HepG2 (cell line): ENCODE results near the gene CSNK2A2.

Experiments used
- JUNB ChIP-seq: sonication (generic); formaldehyde crosslinking; IDR thresholded peaks from 2 replicates; pipeline ENCODE4 v1.8.0; 2022; ENCODE audit warnings: missing genetic modification reagents, mild to moderate bottlenecking, borderline replicate concordance
- JUND ChIP-seq: sonication (generic); formaldehyde crosslinking; IDR thresholded peaks from 2 replicates; pipeline ENCODE4 v1.8.0; 2022; ENCODE audit warnings: mild to moderate bottlenecking, missing genetic modification reagents
- KDM3A ChIP-seq: IDR thresholded peaks from 2 replicates; pipeline ENCODE4 v1.6.1; 2018; ENCODE audit warnings: low read depth, missing compliant biosample characterization
- PCBP2 ChIP-seq: fragments of 200-400 bp; formaldehyde crosslinking; optimal IDR thresholded peaks from 2 replicates; pipeline ENCODE3; 2018; ENCODE audit warnings: low read length, low read depth; ENCODE audit not compliant: poor library complexity, severe bottlenecking
- POLR2A ChIP-seq, 2 experiments: IDR thresholded peaks; 2 replicates each; pipeline ENCODE4 v1.6.1; 2011; ENCODE audit warnings: low read depth in 2 of 2, low read length in 2 of 2, mild to moderate bottlenecking in 1 of 2, moderate library complexity in 1 of 2; ENCODE audit not compliant: insufficient read depth in 1 of 2
- RARG ChIP-seq: sonication (generic); formaldehyde crosslinking; IDR thresholded peaks from 2 replicates; pipeline ENCODE4 v1.4.0; 2020; ENCODE audit warnings: low read depth, mild to moderate bottlenecking, missing genetic modification reagents
- RBAK ChIP-seq: sonication (generic); formaldehyde crosslinking; IDR thresholded peaks from 2 replicates; pipeline ENCODE4 v1.5.1; 2020; ENCODE audit warnings: mild to moderate bottlenecking, missing genetic modification reagents
- TCF12 ChIP-seq, 2 experiments: fragments of 450-650 bp in 1 of 2; sonication (generic) in 1 of 2; formaldehyde crosslinking in 1 of 2; IDR thresholded peaks; 2 replicates each; pipeline versions ENCODE4 v1.6.1 to v1.8.0; 2017 to 2022; ENCODE audit warnings: antibody characterized with exemption in 1 of 2, mild to moderate bottlenecking in 1 of 2, missing genetic modification reagents in 1 of 2, moderate library complexity in 1 of 2
- TF ChIP-seq, protein P1 (sequence below): sonication (generic); formaldehyde crosslinking; IDR thresholded peaks from 2 replicates; pipeline ENCODE4 v1.4.0; 2020; ENCODE audit warnings: missing genetic modification reagents
- TF ChIP-seq, protein P2 (sequence below): sonication (generic); formaldehyde crosslinking; IDR thresholded peaks from 2 replicates; pipeline ENCODE4 v1.8.0; 2022; ENCODE audit warnings: missing genetic modification reagents, mild to moderate bottlenecking, borderline replicate concordance
- TF ChIP-seq, protein P3 (sequence below): sonication (generic); formaldehyde crosslinking; IDR thresholded peaks from 2 replicates; pipeline ENCODE4 v1.8.1; 2023; ENCODE audit warnings: missing genetic modification reagents, mild to moderate bottlenecking, borderline replicate concordance
- TF ChIP-seq, protein P4 (sequence below): sonication (generic); formaldehyde crosslinking; IDR thresholded peaks from 2 replicates; pipeline ENCODE4 v1.4.0; 2020; ENCODE audit warnings: missing genetic modification reagents, borderline replicate concordance
- TF ChIP-seq, protein P5 (sequence below): sonication (generic); formaldehyde crosslinking; IDR thresholded peaks from 2 replicates; pipeline ENCODE4 v1.5.0; 2020; ENCODE audit warnings: mild to moderate bottlenecking, missing genetic modification reagents, moderate library complexity

DNA sequence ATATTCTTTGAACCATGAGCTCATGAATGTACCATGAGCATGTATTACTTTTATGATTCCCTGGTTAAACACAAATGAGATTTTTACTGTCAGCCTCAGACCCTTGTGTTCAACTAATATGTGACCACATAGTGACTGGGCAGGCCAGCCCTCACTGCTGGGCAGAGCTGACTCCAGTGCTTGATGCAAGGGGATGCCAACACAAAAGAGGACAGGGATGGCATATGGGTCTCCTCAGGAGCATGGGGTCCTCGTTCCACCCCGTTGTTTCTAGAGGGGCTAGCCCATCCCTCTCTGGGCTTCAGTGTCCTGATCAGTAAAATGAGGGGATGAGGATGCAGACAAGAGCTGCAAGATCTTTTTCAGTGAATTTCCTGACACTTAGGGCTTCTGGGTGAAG, 88.0 kb downstream of the CSNK2A2 start:
- TF ChIP-seq RBAK (CRISPR knock-in tag) (no peak), TCF12 (IDR thresholded peaks at IDR 0.05) (no peak), TCF12 (CRISPR knock-in tag; IDR thresholded peaks at IDR 0.05) (no peak), POLR2A (IDR thresholded peaks at IDR 0.05; ENCODE audit: insufficient read depth in 1 of 2, low read depth in 2 of 2, low read length in 2 of 2) (no peak), PCBP2 (no peak), JUNB (CRISPR knock-in tag) (no peak), RARG (CRISPR knock-in tag) (no peak), JUND (CRISPR knock-in tag) (no peak), KDM3A (CRISPR knock-in tag) (no peak)
- TF ChIP-seq, protein P1, sequence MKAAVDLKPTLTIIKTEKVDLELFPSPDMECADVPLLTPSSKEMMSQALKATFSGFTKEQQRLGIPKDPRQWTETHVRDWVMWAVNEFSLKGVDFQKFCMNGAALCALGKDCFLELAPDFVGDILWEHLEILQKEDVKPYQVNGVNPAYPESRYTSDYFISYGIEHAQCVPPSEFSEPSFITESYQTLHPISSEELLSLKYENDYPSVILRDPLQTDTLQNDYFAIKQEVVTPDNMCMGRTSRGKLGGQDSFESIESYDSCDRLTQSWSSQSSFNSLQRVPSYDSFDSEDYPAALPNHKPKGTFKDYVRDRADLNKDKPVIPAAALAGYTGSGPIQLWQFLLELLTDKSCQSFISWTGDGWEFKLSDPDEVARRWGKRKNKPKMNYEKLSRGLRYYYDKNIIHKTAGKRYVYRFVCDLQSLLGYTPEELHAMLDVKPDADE (CRISPR knock-in tag): no peak
- TF ChIP-seq, protein P2, sequence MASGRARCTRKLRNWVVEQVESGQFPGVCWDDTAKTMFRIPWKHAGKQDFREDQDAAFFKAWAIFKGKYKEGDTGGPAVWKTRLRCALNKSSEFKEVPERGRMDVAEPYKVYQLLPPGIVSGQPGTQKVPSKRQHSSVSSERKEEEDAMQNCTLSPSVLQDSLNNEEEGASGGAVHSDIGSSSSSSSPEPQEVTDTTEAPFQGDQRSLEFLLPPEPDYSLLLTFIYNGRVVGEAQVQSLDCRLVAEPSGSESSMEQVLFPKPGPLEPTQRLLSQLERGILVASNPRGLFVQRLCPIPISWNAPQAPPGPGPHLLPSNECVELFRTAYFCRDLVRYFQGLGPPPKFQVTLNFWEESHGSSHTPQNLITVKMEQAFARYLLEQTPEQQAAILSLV (CRISPR knock-in tag): no peak
- TF ChIP-seq, protein P3, sequence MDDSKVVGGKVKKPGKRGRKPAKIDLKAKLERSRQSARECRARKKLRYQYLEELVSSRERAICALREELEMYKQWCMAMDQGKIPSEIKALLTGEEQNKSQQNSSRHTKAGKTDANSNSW (CRISPR knock-in tag): no peak
- TF ChIP-seq, protein P4, sequence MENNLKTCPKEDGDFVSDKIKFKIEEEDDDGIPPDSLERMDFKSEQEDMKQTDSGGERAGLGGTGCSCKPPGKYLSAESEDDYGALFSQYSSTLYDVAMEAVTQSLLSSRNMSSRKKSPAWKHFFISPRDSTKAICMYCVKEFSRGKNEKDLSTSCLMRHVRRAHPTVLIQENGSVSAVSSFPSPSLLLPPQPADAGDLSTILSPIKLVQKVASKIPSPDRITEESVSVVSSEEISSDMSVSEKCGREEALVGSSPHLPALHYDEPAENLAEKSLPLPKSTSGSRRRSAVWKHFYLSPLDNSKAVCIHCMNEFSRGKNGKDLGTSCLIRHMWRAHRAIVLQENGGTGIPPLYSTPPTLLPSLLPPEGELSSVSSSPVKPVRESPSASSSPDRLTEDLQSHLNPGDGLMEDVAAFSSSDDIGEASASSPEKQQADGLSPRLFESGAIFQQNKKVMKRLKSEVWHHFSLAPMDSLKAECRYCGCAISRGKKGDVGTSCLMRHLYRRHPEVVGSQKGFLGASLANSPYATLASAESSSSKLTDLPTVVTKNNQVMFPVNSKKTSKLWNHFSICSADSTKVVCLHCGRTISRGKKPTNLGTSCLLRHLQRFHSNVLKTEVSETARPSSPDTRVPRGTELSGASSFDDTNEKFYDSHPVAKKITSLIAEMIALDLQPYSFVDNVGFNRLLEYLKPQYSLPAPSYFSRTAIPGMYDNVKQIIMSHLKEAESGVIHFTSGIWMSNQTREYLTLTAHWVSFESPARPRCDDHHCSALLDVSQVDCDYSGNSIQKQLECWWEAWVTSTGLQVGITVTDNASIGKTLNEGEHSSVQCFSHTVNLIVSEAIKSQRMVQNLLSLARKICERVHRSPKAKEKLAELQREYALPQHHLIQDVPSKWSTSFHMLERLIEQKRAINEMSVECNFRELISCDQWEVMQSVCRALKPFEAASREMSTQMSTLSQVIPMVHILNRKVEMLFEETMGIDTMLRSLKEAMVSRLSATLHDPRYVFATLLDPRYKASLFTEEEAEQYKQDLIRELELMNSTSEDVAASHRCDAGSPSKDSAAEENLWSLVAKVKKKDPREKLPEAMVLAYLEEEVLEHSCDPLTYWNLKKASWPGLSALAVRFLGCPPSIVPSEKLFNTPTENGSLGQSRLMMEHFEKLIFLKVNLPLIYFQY (CRISPR knock-in tag): no peak
- TF ChIP-seq, protein P5, sequence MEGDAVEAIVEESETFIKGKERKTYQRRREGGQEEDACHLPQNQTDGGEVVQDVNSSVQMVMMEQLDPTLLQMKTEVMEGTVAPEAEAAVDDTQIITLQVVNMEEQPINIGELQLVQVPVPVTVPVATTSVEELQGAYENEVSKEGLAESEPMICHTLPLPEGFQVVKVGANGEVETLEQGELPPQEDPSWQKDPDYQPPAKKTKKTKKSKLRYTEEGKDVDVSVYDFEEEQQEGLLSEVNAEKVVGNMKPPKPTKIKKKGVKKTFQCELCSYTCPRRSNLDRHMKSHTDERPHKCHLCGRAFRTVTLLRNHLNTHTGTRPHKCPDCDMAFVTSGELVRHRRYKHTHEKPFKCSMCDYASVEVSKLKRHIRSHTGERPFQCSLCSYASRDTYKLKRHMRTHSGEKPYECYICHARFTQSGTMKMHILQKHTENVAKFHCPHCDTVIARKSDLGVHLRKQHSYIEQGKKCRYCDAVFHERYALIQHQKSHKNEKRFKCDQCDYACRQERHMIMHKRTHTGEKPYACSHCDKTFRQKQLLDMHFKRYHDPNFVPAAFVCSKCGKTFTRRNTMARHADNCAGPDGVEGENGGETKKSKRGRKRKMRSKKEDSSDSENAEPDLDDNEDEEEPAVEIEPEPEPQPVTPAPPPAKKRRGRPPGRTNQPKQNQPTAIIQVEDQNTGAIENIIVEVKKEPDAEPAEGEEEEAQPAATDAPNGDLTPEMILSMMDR (CRISPR knock-in tag): no peak
